ENCODE results near the gene DSP.

DSP gene

GRCh38 chr6:7559651-7560385 is 18.3 kb downstream of the DSP start:
- Mint-ChIP-seq H3K4me3 (no peak overlapping the region), H3K36me3 (ENCODE audit: low read depth) (no peaks in the 10 kb centered on the region), H3K4me1 (no peaks in the 10 kb centered on the region), H3K27ac (no peak overlapping the region), H3K27me3 (peaks cover 21% of the 10 kb centered on the region), H3K9me3 (no peaks in the 10 kb centered on the region)
- ATAC-seq, result no peak
- no peak for DNase-seq

GRCh38 chr6:7561153-7561964 is 19.9 kb downstream of the DSP start:
- H3K4me3 Mint-ChIP-seq, result no peak overlapping the region
- H3K4me1 Mint-ChIP-seq, result no peaks in the 10 kb centered on the region
- no peak for ATAC-seq
- H3K27me3 Mint-ChIP-seq, result peaks cover 17% of the 10 kb centered on the region
- no peak for DNase-seq
- no peak overlapping the region for H3K27ac Mint-ChIP-seq
- no peaks in the 10 kb centered on the region for H3K36me3 Mint-ChIP-seq (ENCODE audit: low read depth)
- H3K9me3 Mint-ChIP-seq, result no peaks in the 10 kb centered on the region

GRCh38 chr6:7562769-7563168 is 21.3 kb downstream of the DSP start:
- no peak for DNase-seq
- Mint-ChIP-seq H3K4me3 (no peak overlapping the region), H3K36me3 (ENCODE audit: low read depth) (no peaks in the 10 kb centered on the region), H3K27me3 (peaks cover 18% of the 10 kb centered on the region), H3K9me3 (no peaks in the 10 kb centered on the region), H3K4me1 (no peaks in the 10 kb centered on the region), H3K27ac (no peak overlapping the region)
- ATAC-seq, result no peak

- no peak for DNase-seq
- no peaks in the 10 kb centered on the region for H3K36me3 Mint-ChIP-seq (ENCODE audit: low read depth)
- ATAC-seq, result no peak
- no peaks in the 10 kb centered on the region for H3K4me1 Mint-ChIP-seq
- peaks cover 27% of the 10 kb centered on the region for H3K27me3 Mint-ChIP-seq
- no peaks in the 10 kb centered on the region for H3K9me3 Mint-ChIP-seq
- H3K4me3 Mint-ChIP-seq, result no peak overlapping the region
- no peak overlapping the region for H3K27ac Mint-ChIP-seq
Observed at GRCh38 chr6:7566107-7566506, 24.6 kb downstream of the DSP start.

- Mint-ChIP-seq H3K27me3 (peaks cover 26% of the 10 kb centered on the region), H3K4me3 (no peak overlapping the region)
Observed at GRCh38 chr6:7566617-7567173, 25.2 kb downstream of the DSP start.

GRCh38 chr6:7568021-7568420 is 26.6 kb downstream of the DSP start:
- H3K27me3 Mint-ChIP-seq, result peaks cover 26% of the 10 kb centered on the region

More at GRCh38 chr6:7566617-7567173, 25.2 kb downstream of the DSP start:
- H3K4me1 Mint-ChIP-seq, result no peaks in the 10 kb centered on the region
- no peak for DNase-seq
- no peaks in the 10 kb centered on the region for H3K9me3 Mint-ChIP-seq
- ATAC-seq, result no peak
- H3K36me3 Mint-ChIP-seq (ENCODE audit: low read depth), result no peaks in the 10 kb centered on the region
- no peak overlapping the region for H3K27ac Mint-ChIP-seq

GRCh38 chr6:7569082-7569481 is 27.6 kb downstream of the DSP start:
- no peak for ATAC-seq
- H3K4me1 Mint-ChIP-seq, result no peaks in the 10 kb centered on the region
- peaks cover 25% of the 10 kb centered on the region for H3K27me3 Mint-ChIP-seq
- DNase-seq, result no peak
- no peak overlapping the region for H3K4me3 Mint-ChIP-seq
- no peaks in the 10 kb centered on the region for H3K36me3 Mint-ChIP-seq (ENCODE audit: low read depth)
- H3K27ac Mint-ChIP-seq, result no peak overlapping the region
- H3K9me3 Mint-ChIP-seq, result no peaks in the 10 kb centered on the region

More at GRCh38 chr6:7568021-7568420, 26.6 kb downstream of the DSP start:
- ATAC-seq, result no peak
- H3K9me3 Mint-ChIP-seq, result no peaks in the 10 kb centered on the region
- no peak overlapping the region for H3K27ac Mint-ChIP-seq
- H3K4me3 Mint-ChIP-seq, result no peak overlapping the region
- no peaks in the 10 kb centered on the region for H3K36me3 Mint-ChIP-seq (ENCODE audit: low read depth)
- DNase-seq, result no peak
- H3K4me1 Mint-ChIP-seq, result no peaks in the 10 kb centered on the region

- H3K27ac Mint-ChIP-seq, result no peak overlapping the region
- H3K4me3 Mint-ChIP-seq, result no peak overlapping the region
- ATAC-seq (no peak), DNase-seq (no peak)
- peaks cover 30% of the 10 kb centered on the region for H3K27me3 Mint-ChIP-seq
- H3K4me1 Mint-ChIP-seq, result no peaks in the 10 kb centered on the region
- H3K36me3 Mint-ChIP-seq (ENCODE audit: low read depth), result no peaks in the 10 kb centered on the region
- H3K9me3 Mint-ChIP-seq, result no peaks in the 10 kb centered on the region
Observed at GRCh38 chr6:7572213-7572943, 30.9 kb downstream of the DSP start.

GRCh38 chr6:7574500-7574899 is 33.0 kb downstream of the DSP start:
- Mint-ChIP-seq H3K9me3 (no peaks in the 10 kb centered on the region), H3K27ac (no peak overlapping the region), H3K4me1 (no peaks in the 10 kb centered on the region), H3K36me3 (ENCODE audit: low read depth) (no peaks in the 10 kb centered on the region), H3K4me3 (no peak overlapping the region), H3K27me3 (peaks cover 28% of the 10 kb centered on the region)
- no peak for DNase-seq
- ATAC-seq, result no peak

GRCh38 chr6:7578516-7578915 is 37.0 kb downstream of the DSP start:
- Mint-ChIP-seq H3K27ac (no peak overlapping the region), H3K4me1 (no peaks in the 10 kb centered on the region), H3K4me3 (no peak overlapping the region), H3K36me3 (ENCODE audit: low read depth) (no peaks in the 10 kb centered on the region), H3K27me3 (peaks cover 16% of the 10 kb centered on the region), H3K9me3 (no peaks in the 10 kb centered on the region)
- no peak for DNase-seq
- ATAC-seq, result no peak

- no peak overlapping the region for H3K4me3 Mint-ChIP-seq
- H3K27ac Mint-ChIP-seq, result no peak overlapping the region
- H3K27me3 Mint-ChIP-seq, result peaks cover 13% of the 10 kb centered on the region
- H3K36me3 Mint-ChIP-seq (ENCODE audit: low read depth), result no peaks in the 10 kb centered on the region
- H3K4me1 Mint-ChIP-seq, result no peaks in the 10 kb centered on the region
- ATAC-seq (no peak), DNase-seq (no peak)
- no peaks in the 10 kb centered on the region for H3K9me3 Mint-ChIP-seq
Observed at GRCh38 chr6:7578931-7579330, 37.5 kb downstream of the DSP start.

- DNase-seq, result no peak
- no peaks in the 10 kb centered on the region for H3K9me3 Mint-ChIP-seq
- no peaks in the 10 kb centered on the region for H3K4me1 Mint-ChIP-seq
Observed at GRCh38 chr6:7579851-7580250, 38.4 kb downstream of the DSP start.

GRCh38 chr6:7580537-7580926 is 39.1 kb downstream of the DSP start:
- no peaks in the 10 kb centered on the region for H3K36me3 Mint-ChIP-seq (ENCODE audit: low read depth)
- H3K27me3 Mint-ChIP-seq, result peaks cover 10% of the 10 kb centered on the region
- DNase-seq (no peak), ATAC-seq (no peak)
- H3K9me3 Mint-ChIP-seq, result no peaks in the 10 kb centered on the region
- H3K27ac Mint-ChIP-seq, result no peak overlapping the region
- H3K4me1 Mint-ChIP-seq, result no peaks in the 10 kb centered on the region
- no peak overlapping the region for H3K4me3 Mint-ChIP-seq

More at GRCh38 chr6:7579851-7580250, 38.4 kb downstream of the DSP start:
- no peak overlapping the region for H3K27ac Mint-ChIP-seq
- no peaks in the 10 kb centered on the region for H3K36me3 Mint-ChIP-seq (ENCODE audit: low read depth)
- no peak for ATAC-seq
- peaks cover 15% of the 10 kb centered on the region for H3K27me3 Mint-ChIP-seq
- no peak overlapping the region for H3K4me3 Mint-ChIP-seq

- Mint-ChIP-seq H3K27ac (no peak overlapping the region), H3K27me3 (peaks cover 10% of the 10 kb centered on the region), H3K4me1 (no peaks in the 10 kb centered on the region), H3K36me3 (ENCODE audit: low read depth) (no peaks in the 10 kb centered on the region), H3K9me3 (no peaks in the 10 kb centered on the region), H3K4me3 (no peak overlapping the region)
- DNase-seq (no peak), ATAC-seq (no peak)
Observed at GRCh38 chr6:7580927-7581618, 39.6 kb downstream of the DSP start.
